Peyer's patch (tissue), 4 donors: ENCODE data around the gene RSAD1. TPM values are rescaled to one million over a fixed set of nuclear protein-coding genes. Genes with fewer than 3 reads are reported as not detected.

Experiments
- DNase-seq, 3 donors: peaks; one replicate each; pipeline ENCODE4 v3.0.0-alpha.2; 2017 to 2019
- H3K27ac ChIP-seq, 4 donors: fragments of 200-600 bp; sonication (generic); one replicate each; pipeline ENCODE4 v1.5.1; 2016 to 2019
- H3K27me3 ChIP-seq, 2 donors: fragments of 200-600 bp; sonication (generic); one replicate each; pipeline ENCODE4 v1.5.1; 2019
- H3K36me3 ChIP-seq, 3 donors: fragments of 200-600 bp; sonication (generic); one replicate each; pipeline ENCODE4 v1.5.1; 2016 to 2019
- H3K4me1 ChIP-seq, 4 donors: fragments of 200-600 bp; sonication (generic); one replicate each; pipeline ENCODE4 v1.5.1; 2016 to 2019
- H3K4me3 ChIP-seq, 4 donors: fragments of 200-600 bp; sonication (generic); 1 replicate in 3 of 4; 2 replicates in 1 of 4; pipeline ENCODE4 v1.5.1; 2016 to 2019; ENCODE audit warnings: mild to moderate bottlenecking in 1 of 4
- H3K9me3 ChIP-seq, 4 donors: fragments of 200-600 bp; sonication (generic); one replicate each; pipeline ENCODE4 v1.5.1; 2016 to 2019; ENCODE audit warnings: mild to moderate bottlenecking in 1 of 4
- CTCF ChIP-seq, 6 experiments: fragments of 450-650 bp in 4 of 6; fragments of 200-600 bp in 2 of 6; sonication (generic) in 1 of 6; IDR thresholded peaks; one replicate each; pipeline ENCODE4 v1.5.1; 2017 to 2019; ENCODE audit warnings: antibody characterized with exemption in 6 of 6, mild to moderate bottlenecking in 3 of 6, moderate library complexity in 1 of 6
- POLR2A ChIP-seq, 2 donors: fragments of 450-650 bp; IDR thresholded peaks; one replicate each; pipeline ENCODE4 v1.5.1; 2017; ENCODE audit warnings: antibody characterized with exemption in 2 of 2, mild to moderate bottlenecking in 2 of 2, moderate library complexity in 2 of 2
- total RNA-seq, 4 donors: library from RNA; depleted of rRNA; stranded (reverse); fragments of >200 nt; gene quantifications; one replicate each; pipeline ENCODE4 v1.1.0, GENCODE V29; 2016

The RSAD1 gene
- total RNA-seq, 4 donors from 2014 or later, result 24.3 to 53.4 (median 39.5) TPM

- peak in 2 of 3 donors; percentile 72 to 77 for DNase-seq
These were observed 25.9 kb upstream of the RSAD1 start for GRCh38 chr17:50452630-50453300.

GRCh38 chr17:50453901-50454300 lies 24.8 kb upstream of the RSAD1 start:
- TF ChIP-seq CTCF (IDR thresholded peaks at IDR 0.05) (no peak), POLR2A (IDR thresholded peaks at IDR 0.05) (no peak)
- Histone ChIP-seq H3K27me3 (no peaks in the 10 kb centered on the region), H3K4me1 (peaks cover 0 to 26% (median 0%) of the 10 kb centered on the region in 4 donors), H3K36me3 (peaks cover 0 to 5% (median 0%) of the 10 kb centered on the region in 3 donors), H3K4me3 (no peak overlapping the region), H3K27ac (no peak overlapping the region), H3K9me3 (no peaks in the 10 kb centered on the region)
- no peak for DNase-seq

More at GRCh38 chr17:50452630-50453300, 25.9 kb upstream of the RSAD1 start:
- Histone ChIP-seq H3K4me1 (peaks cover 0 to 21% (median 0%) of the 10 kb centered on the region in 4 donors), H3K36me3 (peaks cover 0 to 5% (median 0%) of the 10 kb centered on the region in 3 donors), H3K27me3 (no peaks in the 10 kb centered on the region), H3K4me3 (peak overlapping the region in 1 of 4 donors; percentile 17), H3K9me3 (no peaks in the 10 kb centered on the region), H3K27ac (peak overlapping the region in 3 of 4 donors; percentile 13 to 81 (median 61))
- TF ChIP-seq POLR2A (IDR thresholded peaks at IDR 0.05), result no peak
- TF ChIP-seq CTCF (IDR thresholded peaks at IDR 0.05), result no peak

GRCh38 chr17:50457621-50458020 lies 21.0 kb upstream of the RSAD1 start:
- Histone ChIP-seq H3K36me3 (peaks cover 0 to 12% (median 0%) of the 10 kb centered on the region in 3 donors), H3K9me3 (no peaks in the 10 kb centered on the region), H3K27me3 (no peaks in the 10 kb centered on the region), H3K4me3 (no peak overlapping the region), H3K27ac (peak overlapping the region in 1 of 4 donors; percentile 21), H3K4me1 (peaks cover 0 to 16% (median 0%) of the 10 kb centered on the region in 4 donors)
- no peak for TF ChIP-seq CTCF (IDR thresholded peaks at IDR 0.05)
- no peak for TF ChIP-seq POLR2A (IDR thresholded peaks at IDR 0.05)
- no peak for DNase-seq

- Histone ChIP-seq H3K36me3 (peaks cover 0 to 15% (median 0%) of the 10 kb centered on the region in 3 donors), H3K27ac (peak overlapping the region in 2 of 4 donors; percentile 17 to 51)
- TF ChIP-seq POLR2A (IDR thresholded peaks at IDR 0.05), result no peak
- no peak for TF ChIP-seq CTCF (IDR thresholded peaks at IDR 0.05)
These were observed 20.4 kb upstream of the RSAD1 start for GRCh38 chr17:50458270-50458669.

GRCh38 chr17:50458701-50459676 lies 19.7 kb upstream of the RSAD1 start:
- TF ChIP-seq POLR2A (IDR thresholded peaks at IDR 0.05), result no peak
- TF ChIP-seq CTCF (IDR thresholded peaks at IDR 0.05), result no peak
- no peak overlapping the region for H3K4me3 ChIP-seq
- peaks cover 0 to 19% (median 0%) of the 10 kb centered on the region in 3 donors for H3K36me3 ChIP-seq
- H3K9me3 ChIP-seq, result no peaks in the 10 kb centered on the region
- DNase-seq, result peak in 1 of 3 donors; percentile 78
- H3K27me3 ChIP-seq, result no peaks in the 10 kb centered on the region
- peak overlapping the region in 2 of 4 donors; percentile 17 to 51 for H3K27ac ChIP-seq
- H3K4me1 ChIP-seq, result peaks cover 0 to 10% (median 0%) of the 10 kb centered on the region in 4 donors

More at GRCh38 chr17:50458270-50458669, 20.4 kb upstream of the RSAD1 start:
- DNase-seq, result no peak
- no peaks in the 10 kb centered on the region for H3K9me3 ChIP-seq
- no peaks in the 10 kb centered on the region for H3K27me3 ChIP-seq
- H3K4me3 ChIP-seq, result no peak overlapping the region
- peaks cover 0 to 11% (median 0%) of the 10 kb centered on the region in 4 donors for H3K4me1 ChIP-seq
